ENCODE measurements around the gene PPM1H. TPM values are rescaled to one million over a fixed set of nuclear protein-coding genes. Genes with fewer than 3 reads are reported as not detected.

Gene PPM1H
- total and polyA plus RNA-seq, 4 donors: 2.3 to 7.2 (median 4.1) TPM

DNA sequence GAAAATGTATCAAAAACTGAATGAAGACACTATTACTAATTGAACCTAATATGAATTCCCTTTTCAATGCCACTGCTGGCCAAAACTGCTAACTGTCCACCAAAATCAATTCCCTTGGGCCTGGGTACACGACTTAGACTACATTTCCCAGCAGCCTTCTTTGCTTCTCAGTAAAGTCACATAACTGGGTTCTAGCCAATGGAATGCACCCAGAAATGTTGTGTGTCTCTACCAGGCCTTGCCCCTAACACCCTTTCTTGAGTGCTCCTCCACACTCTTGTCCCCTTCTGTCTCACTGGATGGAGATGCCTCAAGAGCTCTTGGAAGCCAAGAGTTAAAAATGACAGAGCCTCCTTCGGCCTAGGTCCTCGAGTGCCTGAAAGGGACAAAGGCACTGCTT, 156.8 kb downstream of the PPM1H start (continued):
- TF ChIP-seq, protein P1, sequence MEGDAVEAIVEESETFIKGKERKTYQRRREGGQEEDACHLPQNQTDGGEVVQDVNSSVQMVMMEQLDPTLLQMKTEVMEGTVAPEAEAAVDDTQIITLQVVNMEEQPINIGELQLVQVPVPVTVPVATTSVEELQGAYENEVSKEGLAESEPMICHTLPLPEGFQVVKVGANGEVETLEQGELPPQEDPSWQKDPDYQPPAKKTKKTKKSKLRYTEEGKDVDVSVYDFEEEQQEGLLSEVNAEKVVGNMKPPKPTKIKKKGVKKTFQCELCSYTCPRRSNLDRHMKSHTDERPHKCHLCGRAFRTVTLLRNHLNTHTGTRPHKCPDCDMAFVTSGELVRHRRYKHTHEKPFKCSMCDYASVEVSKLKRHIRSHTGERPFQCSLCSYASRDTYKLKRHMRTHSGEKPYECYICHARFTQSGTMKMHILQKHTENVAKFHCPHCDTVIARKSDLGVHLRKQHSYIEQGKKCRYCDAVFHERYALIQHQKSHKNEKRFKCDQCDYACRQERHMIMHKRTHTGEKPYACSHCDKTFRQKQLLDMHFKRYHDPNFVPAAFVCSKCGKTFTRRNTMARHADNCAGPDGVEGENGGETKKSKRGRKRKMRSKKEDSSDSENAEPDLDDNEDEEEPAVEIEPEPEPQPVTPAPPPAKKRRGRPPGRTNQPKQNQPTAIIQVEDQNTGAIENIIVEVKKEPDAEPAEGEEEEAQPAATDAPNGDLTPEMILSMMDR (IDR thresholded peaks at IDR 0.05; ENCODE audit: low read depth, low read length, missing input control): no peak

DNA sequence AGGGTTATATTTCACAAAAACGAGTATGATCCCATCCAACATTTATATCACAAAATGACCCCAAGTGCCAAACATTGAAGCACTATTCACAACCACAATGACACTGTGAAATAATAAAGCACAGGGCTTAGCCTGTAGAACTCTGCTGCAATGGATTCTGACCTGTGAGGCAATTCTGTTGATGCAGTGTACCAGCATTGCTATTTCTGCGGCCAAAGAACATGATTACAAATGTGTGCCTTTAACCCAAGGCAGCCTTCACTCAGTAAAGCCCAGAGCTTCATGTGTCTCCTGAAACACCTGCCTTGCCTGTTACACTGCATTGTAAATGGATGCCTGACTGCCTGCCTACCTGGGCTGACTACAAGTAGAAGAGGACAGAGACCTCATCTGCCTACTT, 158.0 kb downstream of the PPM1H start:
- Histone ChIP-seq H3K36me3 (ENCODE audit: control insufficient read depth in 4 of 4, insufficient read depth in 3 of 4, low read depth in 1 of 4, low read length in 3 of 4) (no peaks in the 10 kb centered on the region), H3K9me3 (ENCODE audit: control insufficient read depth in 4 of 4, low read length in 3 of 4) (no peaks in the 10 kb centered on the region), H3K27ac (ENCODE audit: low read depth in 1 of 2, low read length in 2 of 2) (peak overlapping the region; percentile 19 to 57), H3K4me1 (ENCODE audit: control insufficient read depth in 4 of 4, insufficient read depth in 4 of 4, low read length in 3 of 4) (peaks cover 0 to 7% (median 2%) of the 10 kb centered on the region in 4 donors), H3K9ac (ENCODE audit: low read depth in 1 of 2, low read length in 2 of 2) (no peak overlapping the region), H3K27me3 (ENCODE audit: control insufficient read depth in 4 of 4, insufficient read depth in 4 of 4, low read length in 3 of 4) (no peaks in the 10 kb centered on the region), H3K4me3 (ENCODE audit: low read depth in 1 of 3, low read length in 3 of 3) (no peak overlapping the region)
- WGBS: 49% methylated on average over 2 of the region's 2 CpGs
- no peak for DNase-seq (ENCODE audit: low spot score)
- TF ChIP-seq RXRA (IDR thresholded peaks at IDR 0.05) (peak; percentile 59 to 79), FOXA2 (IDR thresholded peaks at IDR 0.05) (peak; percentile 70), HNF4G (IDR thresholded peaks at IDR 0.05) (peak; percentile 42), RAD21 (IDR thresholded peaks at IDR 0.05) (peak; percentile 43 to 49), EGR1 (IDR thresholded peaks at IDR 0.05; ENCODE audit: low read depth in 2 of 2) (no peak), SP1 (IDR thresholded peaks at IDR 0.05) (peak; percentile 81), HNF4A (conservative IDR thresholded peaks at IDR 0.05) (peak; percentile 89 to 95), NR2F2 (IDR thresholded peaks at IDR 0.05) (no peak), JUND (IDR thresholded peaks at IDR 0.05) (peak in 1 of 2 donors; percentile 64), FOXA1 (IDR thresholded peaks at IDR 0.05) (peak; percentile 72), YY1 (IDR thresholded peaks at IDR 0.05) (peak; percentile 93)
- TF ChIP-seq, protein P2, sequence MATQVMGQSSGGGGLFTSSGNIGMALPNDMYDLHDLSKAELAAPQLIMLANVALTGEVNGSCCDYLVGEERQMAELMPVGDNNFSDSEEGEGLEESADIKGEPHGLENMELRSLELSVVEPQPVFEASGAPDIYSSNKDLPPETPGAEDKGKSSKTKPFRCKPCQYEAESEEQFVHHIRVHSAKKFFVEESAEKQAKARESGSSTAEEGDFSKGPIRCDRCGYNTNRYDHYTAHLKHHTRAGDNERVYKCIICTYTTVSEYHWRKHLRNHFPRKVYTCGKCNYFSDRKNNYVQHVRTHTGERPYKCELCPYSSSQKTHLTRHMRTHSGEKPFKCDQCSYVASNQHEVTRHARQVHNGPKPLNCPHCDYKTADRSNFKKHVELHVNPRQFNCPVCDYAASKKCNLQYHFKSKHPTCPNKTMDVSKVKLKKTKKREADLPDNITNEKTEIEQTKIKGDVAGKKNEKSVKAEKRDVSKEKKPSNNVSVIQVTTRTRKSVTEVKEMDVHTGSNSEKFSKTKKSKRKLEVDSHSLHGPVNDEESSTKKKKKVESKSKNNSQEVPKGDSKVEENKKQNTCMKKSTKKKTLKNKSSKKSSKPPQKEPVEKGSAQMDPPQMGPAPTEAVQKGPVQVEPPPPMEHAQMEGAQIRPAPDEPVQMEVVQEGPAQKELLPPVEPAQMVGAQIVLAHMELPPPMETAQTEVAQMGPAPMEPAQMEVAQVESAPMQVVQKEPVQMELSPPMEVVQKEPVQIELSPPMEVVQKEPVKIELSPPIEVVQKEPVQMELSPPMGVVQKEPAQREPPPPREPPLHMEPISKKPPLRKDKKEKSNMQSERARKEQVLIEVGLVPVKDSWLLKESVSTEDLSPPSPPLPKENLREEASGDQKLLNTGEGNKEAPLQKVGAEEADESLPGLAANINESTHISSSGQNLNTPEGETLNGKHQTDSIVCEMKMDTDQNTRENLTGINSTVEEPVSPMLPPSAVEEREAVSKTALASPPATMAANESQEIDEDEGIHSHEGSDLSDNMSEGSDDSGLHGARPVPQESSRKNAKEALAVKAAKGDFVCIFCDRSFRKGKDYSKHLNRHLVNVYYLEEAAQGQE (IDR thresholded peaks at IDR 0.05): peak; percentile 80
- TF ChIP-seq, protein P3, sequence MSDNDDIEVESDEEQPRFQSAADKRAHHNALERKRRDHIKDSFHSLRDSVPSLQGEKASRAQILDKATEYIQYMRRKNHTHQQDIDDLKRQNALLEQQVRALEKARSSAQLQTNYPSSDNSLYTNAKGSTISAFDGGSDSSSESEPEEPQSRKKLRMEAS (IDR thresholded peaks at IDR 0.05): peak; percentile 69
- TF ChIP-seq, protein P4, sequence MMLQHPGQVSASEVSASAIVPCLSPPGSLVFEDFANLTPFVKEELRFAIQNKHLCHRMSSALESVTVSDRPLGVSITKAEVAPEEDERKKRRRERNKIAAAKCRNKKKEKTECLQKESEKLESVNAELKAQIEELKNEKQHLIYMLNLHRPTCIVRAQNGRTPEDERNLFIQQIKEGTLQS (IDR thresholded peaks at IDR 0.05): no peak
- TF ChIP-seq, protein P5, sequence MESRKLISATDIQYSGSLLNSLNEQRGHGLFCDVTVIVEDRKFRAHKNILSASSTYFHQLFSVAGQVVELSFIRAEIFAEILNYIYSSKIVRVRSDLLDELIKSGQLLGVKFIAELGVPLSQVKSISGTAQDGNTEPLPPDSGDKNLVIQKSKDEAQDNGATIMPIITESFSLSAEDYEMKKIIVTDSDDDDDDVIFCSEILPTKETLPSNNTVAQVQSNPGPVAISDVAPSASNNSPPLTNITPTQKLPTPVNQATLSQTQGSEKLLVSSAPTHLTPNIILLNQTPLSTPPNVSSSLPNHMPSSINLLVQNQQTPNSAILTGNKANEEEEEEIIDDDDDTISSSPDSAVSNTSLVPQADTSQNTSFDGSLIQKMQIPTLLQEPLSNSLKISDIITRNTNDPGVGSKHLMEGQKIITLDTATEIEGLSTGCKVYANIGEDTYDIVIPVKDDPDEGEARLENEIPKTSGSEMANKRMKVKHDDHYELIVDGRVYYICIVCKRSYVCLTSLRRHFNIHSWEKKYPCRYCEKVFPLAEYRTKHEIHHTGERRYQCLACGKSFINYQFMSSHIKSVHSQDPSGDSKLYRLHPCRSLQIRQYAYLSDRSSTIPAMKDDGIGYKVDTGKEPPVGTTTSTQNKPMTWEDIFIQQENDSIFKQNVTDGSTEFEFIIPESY (IDR thresholded peaks at IDR 0.05): no peak

Measured in liver (tissue), 9 donors.